Liver (tissue), 3 donors: ENCODE measurements around the gene FAR1.

Experiments used
- FOXA1 ChIP-seq: IDR thresholded peaks from 2 replicates; pipeline ENCODE4 v1.6.1; 2016; ENCODE audit warnings: antibody characterized with exemption
- NR2F2 ChIP-seq: IDR thresholded peaks from 2 replicates; pipeline ENCODE4 v1.6.1; 2016; ENCODE audit warnings: antibody characterized with exemption
- RAD21 ChIP-seq, 2 donors: IDR thresholded peaks; 2 replicates each; pipeline ENCODE4 v1.6.1; 2016; ENCODE audit warnings: antibody characterized with exemption in 2 of 2, mild to moderate bottlenecking in 2 of 2
- RXRA ChIP-seq, 2 donors: IDR thresholded peaks; 2 replicates each; pipeline ENCODE4 v1.6.1; 2017 to 2018; ENCODE audit warnings: antibody characterized with exemption in 2 of 2, mild to moderate bottlenecking in 1 of 2
- SP1 ChIP-seq: IDR thresholded peaks from 2 replicates; pipeline ENCODE4 v1.6.1; 2018; ENCODE audit warnings: antibody characterized with exemption, mild to moderate bottlenecking
- TAF1 ChIP-seq: conservative IDR thresholded peaks from 2 replicates; pipeline ENCODE4 v1.6.1; 2016; ENCODE audit warnings: antibody characterized with exemption, mild to moderate bottlenecking
- YY1 ChIP-seq: IDR thresholded peaks from 2 replicates; pipeline ENCODE4 v1.6.1; 2016; ENCODE audit warnings: antibody characterized with exemption, mild to moderate bottlenecking
- TF ChIP-seq, protein P1 (sequence below): fragments of 150-350 bp; IDR thresholded peaks from 2 replicates; pipeline ENCODE4 v1.5.1; 2017; ENCODE audit warnings: improper control_type of control experiment, low read depth, low read length; ENCODE audit not compliant: missing input control
- TF ChIP-seq, protein P2 (sequence below): IDR thresholded peaks from 2 replicates; pipeline ENCODE4 v1.6.1; 2016; ENCODE audit warnings: antibody characterized with exemption
- TF ChIP-seq, protein P3 (sequence below): IDR thresholded peaks from 2 replicates; pipeline ENCODE4 v1.6.1; 2016; ENCODE audit warnings: antibody characterized with exemption, mild to moderate bottlenecking
- donor health status: healthy.
- donor health status: healthy.

DNA sequence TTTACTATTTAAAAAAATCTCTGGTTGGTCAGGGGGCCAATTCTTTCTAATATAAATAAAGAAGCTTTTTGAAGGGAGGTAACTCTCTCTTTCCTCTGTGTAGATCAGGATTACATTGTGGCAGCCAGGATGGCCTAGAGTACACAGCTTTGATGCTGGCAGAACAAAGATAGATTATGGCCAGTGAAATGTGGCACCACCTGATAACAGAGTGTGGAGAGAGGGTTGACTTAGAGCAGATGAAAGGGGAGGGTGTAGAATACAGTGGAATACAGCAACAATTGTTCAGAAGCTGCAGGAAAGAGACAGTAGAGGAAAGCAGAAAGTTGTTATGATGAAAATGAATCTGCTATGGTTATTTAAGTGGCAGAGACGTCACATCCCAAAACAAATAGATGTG, 99.0 kb downstream of the FAR1 start:
- TF ChIP-seq, protein P1, sequence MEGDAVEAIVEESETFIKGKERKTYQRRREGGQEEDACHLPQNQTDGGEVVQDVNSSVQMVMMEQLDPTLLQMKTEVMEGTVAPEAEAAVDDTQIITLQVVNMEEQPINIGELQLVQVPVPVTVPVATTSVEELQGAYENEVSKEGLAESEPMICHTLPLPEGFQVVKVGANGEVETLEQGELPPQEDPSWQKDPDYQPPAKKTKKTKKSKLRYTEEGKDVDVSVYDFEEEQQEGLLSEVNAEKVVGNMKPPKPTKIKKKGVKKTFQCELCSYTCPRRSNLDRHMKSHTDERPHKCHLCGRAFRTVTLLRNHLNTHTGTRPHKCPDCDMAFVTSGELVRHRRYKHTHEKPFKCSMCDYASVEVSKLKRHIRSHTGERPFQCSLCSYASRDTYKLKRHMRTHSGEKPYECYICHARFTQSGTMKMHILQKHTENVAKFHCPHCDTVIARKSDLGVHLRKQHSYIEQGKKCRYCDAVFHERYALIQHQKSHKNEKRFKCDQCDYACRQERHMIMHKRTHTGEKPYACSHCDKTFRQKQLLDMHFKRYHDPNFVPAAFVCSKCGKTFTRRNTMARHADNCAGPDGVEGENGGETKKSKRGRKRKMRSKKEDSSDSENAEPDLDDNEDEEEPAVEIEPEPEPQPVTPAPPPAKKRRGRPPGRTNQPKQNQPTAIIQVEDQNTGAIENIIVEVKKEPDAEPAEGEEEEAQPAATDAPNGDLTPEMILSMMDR = no peak
- TF ChIP-seq FOXA1 (no peak), YY1 (no peak), SP1 (no peak), TAF1 (no peak), NR2F2 (no peak), RXRA (IDR thresholded peaks at IDR 0.05) (no peak), RAD21 (IDR thresholded peaks at IDR 0.05) (no peak)
- TF ChIP-seq, protein P2, sequence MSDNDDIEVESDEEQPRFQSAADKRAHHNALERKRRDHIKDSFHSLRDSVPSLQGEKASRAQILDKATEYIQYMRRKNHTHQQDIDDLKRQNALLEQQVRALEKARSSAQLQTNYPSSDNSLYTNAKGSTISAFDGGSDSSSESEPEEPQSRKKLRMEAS = no peak
- TF ChIP-seq, protein P3, sequence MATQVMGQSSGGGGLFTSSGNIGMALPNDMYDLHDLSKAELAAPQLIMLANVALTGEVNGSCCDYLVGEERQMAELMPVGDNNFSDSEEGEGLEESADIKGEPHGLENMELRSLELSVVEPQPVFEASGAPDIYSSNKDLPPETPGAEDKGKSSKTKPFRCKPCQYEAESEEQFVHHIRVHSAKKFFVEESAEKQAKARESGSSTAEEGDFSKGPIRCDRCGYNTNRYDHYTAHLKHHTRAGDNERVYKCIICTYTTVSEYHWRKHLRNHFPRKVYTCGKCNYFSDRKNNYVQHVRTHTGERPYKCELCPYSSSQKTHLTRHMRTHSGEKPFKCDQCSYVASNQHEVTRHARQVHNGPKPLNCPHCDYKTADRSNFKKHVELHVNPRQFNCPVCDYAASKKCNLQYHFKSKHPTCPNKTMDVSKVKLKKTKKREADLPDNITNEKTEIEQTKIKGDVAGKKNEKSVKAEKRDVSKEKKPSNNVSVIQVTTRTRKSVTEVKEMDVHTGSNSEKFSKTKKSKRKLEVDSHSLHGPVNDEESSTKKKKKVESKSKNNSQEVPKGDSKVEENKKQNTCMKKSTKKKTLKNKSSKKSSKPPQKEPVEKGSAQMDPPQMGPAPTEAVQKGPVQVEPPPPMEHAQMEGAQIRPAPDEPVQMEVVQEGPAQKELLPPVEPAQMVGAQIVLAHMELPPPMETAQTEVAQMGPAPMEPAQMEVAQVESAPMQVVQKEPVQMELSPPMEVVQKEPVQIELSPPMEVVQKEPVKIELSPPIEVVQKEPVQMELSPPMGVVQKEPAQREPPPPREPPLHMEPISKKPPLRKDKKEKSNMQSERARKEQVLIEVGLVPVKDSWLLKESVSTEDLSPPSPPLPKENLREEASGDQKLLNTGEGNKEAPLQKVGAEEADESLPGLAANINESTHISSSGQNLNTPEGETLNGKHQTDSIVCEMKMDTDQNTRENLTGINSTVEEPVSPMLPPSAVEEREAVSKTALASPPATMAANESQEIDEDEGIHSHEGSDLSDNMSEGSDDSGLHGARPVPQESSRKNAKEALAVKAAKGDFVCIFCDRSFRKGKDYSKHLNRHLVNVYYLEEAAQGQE = no peak
